GM23338 (cell line): ENCODE data around the gene DSE.

Experiments used
- EZH2 ChIP-seq: fragments of 200-600 bp; sonication (generic); IDR thresholded peaks from one replicate; pipeline ENCODE4 v1.8.0; 2017; ENCODE audit warnings: antibody characterized with exemption, mild to moderate bottlenecking, low read depth; ENCODE audit not compliant: unreplicated experiment
- JUNB ChIP-seq: IDR thresholded peaks from one replicate; pipeline ENCODE4 v1.6.1; 2016; ENCODE audit warnings: antibody characterized with exemption; ENCODE audit not compliant: unreplicated experiment
- POLR2AphosphoS5 ChIP-seq: IDR thresholded peaks from 2 replicates; pipeline ENCODE4 v1.6.1; 2016; ENCODE audit warnings: antibody characterized with exemption, low read depth
- TF ChIP-seq, protein P1 (sequence below): IDR thresholded peaks from one replicate; pipeline ENCODE4 v1.6.1; 2018; ENCODE audit warnings: antibody characterized with exemption; ENCODE audit not compliant: unreplicated experiment
- TF ChIP-seq, protein P2 (sequence below), 2 experiments: fragments of 200-600 bp in 1 of 2; sonication (generic) in 1 of 2; conservative IDR thresholded peaks; 2 replicates each; pipeline versions ENCODE4 v1.5.1 to v1.6.1; 2016 to 2017; ENCODE audit warnings: antibody characterized with exemption in 2 of 2, low read depth in 2 of 2, mild to moderate bottlenecking in 2 of 2, moderate library complexity in 1 of 2

DNA sequence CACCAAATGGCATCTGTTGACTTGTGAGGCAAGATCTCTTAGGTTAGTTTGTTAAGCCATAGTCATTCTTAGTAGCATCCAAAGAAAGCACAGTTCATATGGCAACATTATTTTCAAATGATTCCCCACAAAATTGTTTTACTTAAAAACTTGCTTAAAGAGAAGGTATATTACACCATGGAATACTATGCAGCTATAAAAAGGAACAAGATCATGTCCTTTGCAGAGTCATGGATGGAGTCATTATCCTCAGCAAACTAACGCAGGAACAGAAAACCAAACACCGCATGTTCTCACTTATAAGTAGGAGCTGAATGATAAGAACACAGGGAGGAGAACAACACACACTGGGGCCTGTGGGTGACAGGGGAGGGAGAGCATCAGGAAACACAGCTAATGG lies 10.9 kb upstream of the DSE start:
- TF ChIP-seq, protein P1, sequence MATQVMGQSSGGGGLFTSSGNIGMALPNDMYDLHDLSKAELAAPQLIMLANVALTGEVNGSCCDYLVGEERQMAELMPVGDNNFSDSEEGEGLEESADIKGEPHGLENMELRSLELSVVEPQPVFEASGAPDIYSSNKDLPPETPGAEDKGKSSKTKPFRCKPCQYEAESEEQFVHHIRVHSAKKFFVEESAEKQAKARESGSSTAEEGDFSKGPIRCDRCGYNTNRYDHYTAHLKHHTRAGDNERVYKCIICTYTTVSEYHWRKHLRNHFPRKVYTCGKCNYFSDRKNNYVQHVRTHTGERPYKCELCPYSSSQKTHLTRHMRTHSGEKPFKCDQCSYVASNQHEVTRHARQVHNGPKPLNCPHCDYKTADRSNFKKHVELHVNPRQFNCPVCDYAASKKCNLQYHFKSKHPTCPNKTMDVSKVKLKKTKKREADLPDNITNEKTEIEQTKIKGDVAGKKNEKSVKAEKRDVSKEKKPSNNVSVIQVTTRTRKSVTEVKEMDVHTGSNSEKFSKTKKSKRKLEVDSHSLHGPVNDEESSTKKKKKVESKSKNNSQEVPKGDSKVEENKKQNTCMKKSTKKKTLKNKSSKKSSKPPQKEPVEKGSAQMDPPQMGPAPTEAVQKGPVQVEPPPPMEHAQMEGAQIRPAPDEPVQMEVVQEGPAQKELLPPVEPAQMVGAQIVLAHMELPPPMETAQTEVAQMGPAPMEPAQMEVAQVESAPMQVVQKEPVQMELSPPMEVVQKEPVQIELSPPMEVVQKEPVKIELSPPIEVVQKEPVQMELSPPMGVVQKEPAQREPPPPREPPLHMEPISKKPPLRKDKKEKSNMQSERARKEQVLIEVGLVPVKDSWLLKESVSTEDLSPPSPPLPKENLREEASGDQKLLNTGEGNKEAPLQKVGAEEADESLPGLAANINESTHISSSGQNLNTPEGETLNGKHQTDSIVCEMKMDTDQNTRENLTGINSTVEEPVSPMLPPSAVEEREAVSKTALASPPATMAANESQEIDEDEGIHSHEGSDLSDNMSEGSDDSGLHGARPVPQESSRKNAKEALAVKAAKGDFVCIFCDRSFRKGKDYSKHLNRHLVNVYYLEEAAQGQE: no peak
- TF ChIP-seq, protein P2, sequence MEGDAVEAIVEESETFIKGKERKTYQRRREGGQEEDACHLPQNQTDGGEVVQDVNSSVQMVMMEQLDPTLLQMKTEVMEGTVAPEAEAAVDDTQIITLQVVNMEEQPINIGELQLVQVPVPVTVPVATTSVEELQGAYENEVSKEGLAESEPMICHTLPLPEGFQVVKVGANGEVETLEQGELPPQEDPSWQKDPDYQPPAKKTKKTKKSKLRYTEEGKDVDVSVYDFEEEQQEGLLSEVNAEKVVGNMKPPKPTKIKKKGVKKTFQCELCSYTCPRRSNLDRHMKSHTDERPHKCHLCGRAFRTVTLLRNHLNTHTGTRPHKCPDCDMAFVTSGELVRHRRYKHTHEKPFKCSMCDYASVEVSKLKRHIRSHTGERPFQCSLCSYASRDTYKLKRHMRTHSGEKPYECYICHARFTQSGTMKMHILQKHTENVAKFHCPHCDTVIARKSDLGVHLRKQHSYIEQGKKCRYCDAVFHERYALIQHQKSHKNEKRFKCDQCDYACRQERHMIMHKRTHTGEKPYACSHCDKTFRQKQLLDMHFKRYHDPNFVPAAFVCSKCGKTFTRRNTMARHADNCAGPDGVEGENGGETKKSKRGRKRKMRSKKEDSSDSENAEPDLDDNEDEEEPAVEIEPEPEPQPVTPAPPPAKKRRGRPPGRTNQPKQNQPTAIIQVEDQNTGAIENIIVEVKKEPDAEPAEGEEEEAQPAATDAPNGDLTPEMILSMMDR (conservative IDR thresholded peaks at IDR 0.05; ENCODE audit: low read depth in 2 of 2): no peak
- TF ChIP-seq POLR2AphosphoS5 (no peak), EZH2 (no peak), JUNB (no peak)
